CD8-positive, alpha-beta memory T cell (primary cell): ENCODE results near the gene MACROD2. TPM values are rescaled to one million over a fixed set of nuclear protein-coding genes. Genes with fewer than 3 reads are reported as not detected.

Experiments
- CTCF ChIA-PET: fragments of 350-600 bp; sonication (Branson Sonifier 250); formaldehyde crosslinking; loops from one replicate; lab custom pipeline; 2021; ENCODE audit warnings: antibody characterized with exemption; lab: Charles Lee
- POLR2A ChIA-PET: fragments of 350-600 bp; sonication (Branson Sonifier 250); formaldehyde crosslinking; loops from one replicate; lab custom pipeline; 2021; ENCODE audit warnings: antibody characterized with exemption; lab: Charles Lee
- DNase-seq, 5 donors: peaks; one replicate each; pipeline versions ENCODE4 v3.0.0 to v3.0.0-alpha.2; 2020 to 2022; ENCODE audit warnings: mixed read lengths in 1 of 5
- H3K27ac ChIP-seq: one replicate; pipeline ENCODE4 v1.7.0; 2013; ENCODE audit warnings: low read depth, mild to moderate bottlenecking, low read length, moderate library complexity
- H3K27me3 ChIP-seq: 2 replicates; pipeline ENCODE4 v1.7.0; 2013; ENCODE audit warnings: low read length, mild to moderate bottlenecking; ENCODE audit not compliant: insufficient read depth, poor library complexity, severe bottlenecking
- H3K36me3 ChIP-seq: 2 replicates; pipeline ENCODE4 v1.7.0; 2013; ENCODE audit warnings: mild to moderate bottlenecking, low read length, moderate library complexity; ENCODE audit not compliant: insufficient read depth
- H3K4me1 ChIP-seq: 2 replicates; pipeline ENCODE4 v1.7.0; 2013; ENCODE audit warnings: mild to moderate bottlenecking, low read length, moderate library complexity; ENCODE audit not compliant: insufficient read depth
- H3K4me3 ChIP-seq: 2 replicates; pipeline ENCODE4 v1.7.0; 2013; ENCODE audit warnings: mild to moderate bottlenecking, low read length
- H3K9me3 ChIP-seq: 2 replicates; pipeline ENCODE4 v1.7.0; 2013; ENCODE audit warnings: mild to moderate bottlenecking, low read length
- H3K27ac Mint-ChIP-seq, 8 donors: one replicate each; pipeline ENCODE4 v1.8.0; 2020 to 2021; ENCODE audit warnings: mixed read lengths in 8 of 8, mild to moderate bottlenecking in 6 of 8, inconsistent platforms in 3 of 8, moderate library complexity in 3 of 8
- H3K27me3 Mint-ChIP-seq, 2 donors: one replicate each; pipeline ENCODE4 v1.8.0; 2020 to 2021; ENCODE audit warnings: mixed read lengths in 2 of 2, mild to moderate bottlenecking in 1 of 2, moderate library complexity in 1 of 2
- H3K36me3 Mint-ChIP-seq, 3 donors: one replicate each; pipeline ENCODE4 v1.8.0; 2020 to 2021; ENCODE audit warnings: mixed read lengths in 3 of 3, inconsistent platforms in 1 of 3, mild to moderate bottlenecking in 1 of 3
- H3K4me1 Mint-ChIP-seq, 3 donors: one replicate each; pipeline ENCODE4 v1.8.0; 2020 to 2021; ENCODE audit warnings: mixed read lengths in 3 of 3, inconsistent platforms in 1 of 3, mild to moderate bottlenecking in 1 of 3
- H3K4me3 Mint-ChIP-seq, 7 donors: one replicate each; pipeline ENCODE4 v1.8.0; 2020 to 2021; ENCODE audit warnings: mixed read lengths in 7 of 7, mild to moderate bottlenecking in 6 of 7, moderate library complexity in 4 of 7, inconsistent platforms in 2 of 7
- H3K9me3 Mint-ChIP-seq, 5 donors: one replicate each; pipeline ENCODE4 v1.8.0; 2020 to 2022; ENCODE audit warnings: mixed read lengths in 5 of 5, mild to moderate bottlenecking in 3 of 5, moderate library complexity in 2 of 5, inconsistent platforms in 1 of 5
- polyA plus RNA-seq: library from polyadenylated mRNA; unstranded; fragments of 300-500 nt; fragmentation: Illumina TruSeq; gene quantifications from one replicate; pipeline ENCODE4 v1.2.3, GENCODE V29; 2021
- total RNA-seq, 2 experiments: library from RNA; stranded (reverse); gene quantifications; one replicate each; pipeline ENCODE4 v1.2.3, GENCODE V29; 2021

The MACROD2 gene
- total and polyA plus RNA-seq, 3 experiments from 2014 or later, result not detected

GRCh38 chr20:14497004-14497403, 501.7 kb downstream of the MACROD2 start:
- Histone ChIP-seq H3K9me3 (no peaks in the 10 kb centered on the region), H3K4me3 (no peak overlapping the region), H3K27me3 (no peaks in the 10 kb centered on the region), H3K27ac (no peak overlapping the region), H3K4me1 (no peaks in the 10 kb centered on the region), H3K36me3 (no peaks in the 10 kb centered on the region)
- H3K36me3 Mint-ChIP-seq, result no peaks in the 10 kb centered on the region
- peaks cover 0 to 25% (median 9%) of the 10 kb centered on the region in 5 donors for H3K9me3 Mint-ChIP-seq
- ChIA-PET POLR2A (no interaction called here), CTCF (no interaction called here)
- H3K27me3 Mint-ChIP-seq, result peaks cover 0 to 2% of the 10 kb centered on the region in 2 donors
- H3K4me3 Mint-ChIP-seq, result no peak overlapping the region
- no peak for DNase-seq
- no peak overlapping the region for H3K27ac Mint-ChIP-seq
- H3K4me1 Mint-ChIP-seq, result no peaks in the 10 kb centered on the region

- Histone ChIP-seq H3K27me3 (no peaks in the 10 kb centered on the region), H3K36me3 (no peaks in the 10 kb centered on the region), H3K4me1 (no peaks in the 10 kb centered on the region), H3K9me3 (no peaks in the 10 kb centered on the region), H3K4me3 (no peak overlapping the region), H3K27ac (no peak overlapping the region)
- DNase-seq, result no peak
- Mint-ChIP-seq H3K4me1 (no peaks in the 10 kb centered on the region), H3K27me3 (peaks cover 0 to 2% of the 10 kb centered on the region in 2 donors), H3K4me3 (no peak overlapping the region), H3K9me3 (peaks cover 0 to 25% (median 9%) of the 10 kb centered on the region in 5 donors), H3K36me3 (no peaks in the 10 kb centered on the region), H3K27ac (no peak overlapping the region)
- ChIA-PET POLR2A (no interaction called here), CTCF (no interaction called here)
These were observed 503.5 kb downstream of the MACROD2 start for GRCh38 chr20:14498772-14499171.

- H3K4me1 Mint-ChIP-seq, result no peaks in the 10 kb centered on the region
- H3K9me3 ChIP-seq, result no peaks in the 10 kb centered on the region
- ChIA-PET CTCF (no interaction called here), POLR2A (no interaction called here)
- H3K4me1 ChIP-seq, result no peaks in the 10 kb centered on the region
- H3K27ac ChIP-seq, result no peak overlapping the region
- no peaks in the 10 kb centered on the region for H3K27me3 Mint-ChIP-seq
- no peak overlapping the region for H3K27ac Mint-ChIP-seq
- H3K4me3 Mint-ChIP-seq, result no peak overlapping the region
- H3K9me3 Mint-ChIP-seq, result peaks cover 0 to 24% (median 3%) of the 10 kb centered on the region in 5 donors
- H3K27me3 ChIP-seq, result no peaks in the 10 kb centered on the region
- H3K4me3 ChIP-seq, result no peak overlapping the region
- no peaks in the 10 kb centered on the region for H3K36me3 Mint-ChIP-seq
- H3K36me3 ChIP-seq, result no peaks in the 10 kb centered on the region
- no peak for DNase-seq
These were observed 510.2 kb downstream of the MACROD2 start for GRCh38 chr20:14505476-14505875.

- Mint-ChIP-seq H3K27ac (no peak overlapping the region), H3K36me3 (no peaks in the 10 kb centered on the region), H3K4me1 (no peaks in the 10 kb centered on the region), H3K9me3 (peaks cover 2 to 28% (median 5%) of the 10 kb centered on the region in 5 donors), H3K4me3 (no peak overlapping the region), H3K27me3 (no peaks in the 10 kb centered on the region)
- no peak for DNase-seq
- Histone ChIP-seq H3K9me3 (no peaks in the 10 kb centered on the region), H3K27ac (no peak overlapping the region), H3K27me3 (no peaks in the 10 kb centered on the region), H3K4me1 (no peaks in the 10 kb centered on the region), H3K36me3 (no peaks in the 10 kb centered on the region), H3K4me3 (no peak overlapping the region)
- CTCF ChIA-PET, result no interaction called here
- POLR2A ChIA-PET, result no interaction called here
These were observed 512.4 kb downstream of the MACROD2 start for GRCh38 chr20:14507711-14508110.

GRCh38 chr20:14510341-14510740, 515.0 kb downstream of the MACROD2 start:
- H3K4me3 Mint-ChIP-seq, result no peak overlapping the region
- Histone ChIP-seq H3K9me3 (no peaks in the 10 kb centered on the region), H3K27ac (no peak overlapping the region), H3K4me3 (no peak overlapping the region), H3K36me3 (no peaks in the 10 kb centered on the region), H3K27me3 (no peaks in the 10 kb centered on the region), H3K4me1 (no peaks in the 10 kb centered on the region)
- POLR2A ChIA-PET, result no interaction called here
- H3K27me3 Mint-ChIP-seq, result no peaks in the 10 kb centered on the region
- peaks cover 2 to 20% (median 6%) of the 10 kb centered on the region in 5 donors for H3K9me3 Mint-ChIP-seq
- no peak for DNase-seq
- H3K4me1 Mint-ChIP-seq, result no peaks in the 10 kb centered on the region
- H3K27ac Mint-ChIP-seq, result no peak overlapping the region
- CTCF ChIA-PET, result no interaction called here
- H3K36me3 Mint-ChIP-seq, result no peaks in the 10 kb centered on the region

GRCh38 chr20:14512839-14513238, 517.5 kb downstream of the MACROD2 start:
- Mint-ChIP-seq H3K4me3 (no peak overlapping the region), H3K27me3 (no peaks in the 10 kb centered on the region), H3K4me1 (no peaks in the 10 kb centered on the region), H3K9me3 (peaks cover 2 to 13% (median 6%) of the 10 kb centered on the region in 5 donors), H3K27ac (no peak overlapping the region), H3K36me3 (no peaks in the 10 kb centered on the region)
- no peak overlapping the region for H3K27ac ChIP-seq
- CTCF ChIA-PET, result no interaction called here
- no peaks in the 10 kb centered on the region for H3K9me3 ChIP-seq
- no peak for DNase-seq
- POLR2A ChIA-PET, result no interaction called here
- no peaks in the 10 kb centered on the region for H3K27me3 ChIP-seq
- no peaks in the 10 kb centered on the region for H3K36me3 ChIP-seq
- no peak overlapping the region for H3K4me3 ChIP-seq
- no peaks in the 10 kb centered on the region for H3K4me1 ChIP-seq

- Mint-ChIP-seq H3K27ac (no peak overlapping the region), H3K27me3 (no peaks in the 10 kb centered on the region), H3K4me1 (no peaks in the 10 kb centered on the region), H3K9me3 (peaks cover 2 to 20% (median 6%) of the 10 kb centered on the region in 5 donors), H3K4me3 (no peak overlapping the region), H3K36me3 (no peaks in the 10 kb centered on the region)
- Histone ChIP-seq H3K4me1 (no peaks in the 10 kb centered on the region), H3K4me3 (no peak overlapping the region), H3K9me3 (no peaks in the 10 kb centered on the region), H3K36me3 (no peaks in the 10 kb centered on the region), H3K27ac (no peak overlapping the region), H3K27me3 (no peaks in the 10 kb centered on the region)
- no peak for DNase-seq
- ChIA-PET POLR2A (no interaction called here), CTCF (no interaction called here)
These were observed 523.3 kb downstream of the MACROD2 start for GRCh38 chr20:14518648-14519047.

GRCh38 chr20:14521016-14521415, 525.7 kb downstream of the MACROD2 start:
- DNase-seq, result no peak
- H3K4me1 Mint-ChIP-seq, result no peaks in the 10 kb centered on the region
- H3K9me3 ChIP-seq, result no peaks in the 10 kb centered on the region
- no peak overlapping the region for H3K27ac ChIP-seq
- no peaks in the 10 kb centered on the region for H3K27me3 ChIP-seq
- H3K36me3 Mint-ChIP-seq, result no peaks in the 10 kb centered on the region
- no peaks in the 10 kb centered on the region for H3K4me1 ChIP-seq
- H3K4me3 Mint-ChIP-seq, result no peak overlapping the region
- no peak overlapping the region for H3K4me3 ChIP-seq
- H3K9me3 Mint-ChIP-seq, result peaks cover 0 to 17% (median 12%) of the 10 kb centered on the region in 5 donors
- H3K36me3 ChIP-seq, result no peaks in the 10 kb centered on the region
- ChIA-PET CTCF (no interaction called here), POLR2A (no interaction called here)
- H3K27ac Mint-ChIP-seq, result no peak overlapping the region
- H3K27me3 Mint-ChIP-seq, result no peaks in the 10 kb centered on the region

GRCh38 chr20:14521436-14521835, 526.1 kb downstream of the MACROD2 start:
- H3K9me3 Mint-ChIP-seq, result peaks cover 0 to 19% (median 12%) of the 10 kb centered on the region in 5 donors
- Histone ChIP-seq H3K27me3 (no peaks in the 10 kb centered on the region), H3K27ac (no peak overlapping the region), H3K4me1 (no peaks in the 10 kb centered on the region), H3K4me3 (no peak overlapping the region), H3K36me3 (no peaks in the 10 kb centered on the region), H3K9me3 (no peaks in the 10 kb centered on the region)
- no peaks in the 10 kb centered on the region for H3K4me1 Mint-ChIP-seq
- H3K4me3 Mint-ChIP-seq, result no peak overlapping the region
- POLR2A ChIA-PET, result no interaction called here
- DNase-seq, result no peak
- H3K27me3 Mint-ChIP-seq, result no peaks in the 10 kb centered on the region
- H3K36me3 Mint-ChIP-seq, result no peaks in the 10 kb centered on the region
- CTCF ChIA-PET, result no interaction called here
- H3K27ac Mint-ChIP-seq, result no peak overlapping the region
